Hypothalamus (tissue), 51 donors: Measurements from ENCODE around the gene PCDHGA3.
A peak's percentile ranks its signal among the peaks of the same experiment; 100 is the strongest.
"Not testable (repeated sequence)": the region's sequence is repeated elsewhere in the genome, so short reads cannot be mapped to it uniquely, and the experiment has no call there.

Experiments used
- DNase-seq, 51 donors: peaks; one replicate each; lab custom pipeline; 2025; lab: John Stamatoyannopoulos, UW

Gene PCDHGA3

DNA sequence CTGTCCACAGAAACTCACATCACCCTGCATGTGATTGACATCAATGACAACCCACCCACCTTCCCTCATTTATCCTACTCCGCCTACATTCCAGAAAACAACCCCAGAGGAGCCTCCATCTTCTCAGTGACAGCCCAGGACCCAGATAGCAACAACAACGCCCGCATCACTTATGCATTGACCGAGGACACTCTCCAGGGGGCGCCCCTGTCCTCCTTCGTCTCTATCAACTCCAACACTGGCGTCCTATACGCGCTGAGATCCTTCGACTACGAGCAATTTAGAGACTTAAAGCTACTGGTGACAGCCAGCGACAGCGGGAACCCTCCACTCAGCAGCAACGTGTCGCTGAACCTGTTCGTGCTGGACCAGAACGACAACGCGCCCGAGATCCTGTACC lies 1.7 kb downstream of the PCDHGA3 start:
- no peak for DNase-seq

GRCh38 chr5:141346017-141346416 lies 2.4 kb downstream of the PCDHGA3 start:
- not testable (repeated sequence) for DNase-seq

DNA sequence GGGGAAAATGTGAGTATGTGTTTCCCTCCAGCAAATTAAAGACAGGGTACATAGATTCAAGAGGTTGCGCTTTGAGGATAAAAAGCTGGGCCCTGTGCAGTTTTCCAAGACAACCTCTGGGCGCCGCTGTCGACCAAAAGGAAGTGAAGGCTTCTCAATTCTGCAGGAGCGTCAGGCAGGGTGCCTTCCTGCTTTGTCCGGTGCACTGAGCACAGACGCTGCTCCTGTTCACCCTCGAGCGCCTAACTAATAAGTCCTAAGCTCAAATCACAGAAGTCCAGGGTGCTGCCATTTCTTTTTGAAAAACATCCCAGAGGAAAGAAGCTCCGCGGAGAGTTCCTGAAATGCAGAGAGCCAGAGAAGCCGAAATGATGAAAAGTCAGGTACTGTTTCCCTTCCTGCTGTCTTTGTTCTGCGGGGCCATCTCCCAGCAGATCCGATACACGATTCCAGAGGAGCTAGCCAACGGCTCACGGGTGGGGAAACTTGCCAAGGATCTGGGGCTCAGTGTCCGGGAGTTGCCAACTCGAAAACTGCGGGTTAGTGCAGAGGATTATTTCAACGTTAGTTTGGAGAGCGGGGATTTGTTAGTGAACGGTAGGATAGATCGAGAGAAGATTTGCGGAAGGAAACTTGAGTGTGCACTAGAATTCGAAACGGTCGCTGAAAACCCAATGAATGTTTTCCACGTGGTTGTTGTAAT lies 6.4 kb downstream of the PCDHGA3 start, which contains the start of gene PCDHGB1:
PCDHGB1 (plus strand) TSS at position 183 of the 703 bp plus-strand sequence; CDS start at position 345, 162 bp downstream.
- peak in 7 of 51 donors; percentile 6 to 33 (median 16) for DNase-seq

GRCh38 chr5:141351591-141351990 lies 8.0 kb downstream of the PCDHGA3 start:
- no peak for DNase-seq

DNA sequence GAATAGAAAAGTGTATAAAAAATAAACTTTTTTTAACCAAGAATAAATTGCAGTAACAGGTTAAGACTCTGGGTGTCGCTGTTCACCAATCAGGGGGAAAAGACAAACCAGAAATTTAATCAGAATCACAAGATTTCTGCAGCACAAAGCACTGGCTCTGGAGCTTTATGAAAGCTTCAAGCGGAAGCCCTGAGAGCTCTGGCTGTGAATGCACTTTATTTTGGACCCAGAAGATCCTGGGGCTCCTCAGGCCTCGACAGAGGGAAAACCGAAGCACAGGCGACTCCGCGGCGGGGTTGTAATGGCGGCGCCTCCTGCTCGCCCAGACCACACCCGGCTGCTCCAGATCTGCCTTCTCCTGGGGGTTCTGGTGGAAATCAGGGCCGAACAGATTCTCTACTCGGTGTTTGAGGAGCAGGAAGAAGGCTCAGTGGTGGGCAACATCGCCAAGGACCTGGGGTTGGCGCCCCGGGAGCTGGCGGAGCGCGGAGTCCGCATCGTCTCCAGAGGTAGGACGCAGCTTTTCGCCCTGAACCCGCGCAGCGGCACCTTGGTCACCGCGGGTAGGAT lies 11.4 kb downstream of the PCDHGA3 start, which contains the start of gene PCDHGA4:
PCDHGA4 (plus strand) TSS at position 122 of the 570 bp plus-strand sequence; CDS start at position 209, 87 bp downstream.
- no peak for DNase-seq

- DNase-seq, result no peak
Observed at GRCh38 chr5:141355641-141356040, 12.0 kb downstream of the PCDHGA3 start.

DNA sequence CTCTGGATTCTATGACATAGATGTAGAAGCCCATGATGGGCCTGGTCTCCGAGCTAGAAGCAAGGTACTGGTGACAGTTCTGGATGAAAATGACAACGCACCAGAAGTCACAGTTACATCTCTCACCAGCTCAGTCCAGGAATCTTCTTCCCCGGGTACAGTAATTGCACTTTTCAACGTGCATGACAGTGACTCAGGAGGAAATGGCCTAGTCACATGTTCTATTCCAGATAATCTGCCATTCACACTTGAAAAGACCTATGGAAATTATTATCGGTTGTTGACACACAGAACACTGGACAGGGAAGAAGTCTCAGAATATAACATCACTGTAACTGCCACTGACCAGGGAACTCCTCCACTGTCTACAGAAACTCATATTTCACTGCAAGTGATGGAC lies 12.5 kb downstream of the PCDHGA3 start:
- DNase-seq, result no peak

DNA sequence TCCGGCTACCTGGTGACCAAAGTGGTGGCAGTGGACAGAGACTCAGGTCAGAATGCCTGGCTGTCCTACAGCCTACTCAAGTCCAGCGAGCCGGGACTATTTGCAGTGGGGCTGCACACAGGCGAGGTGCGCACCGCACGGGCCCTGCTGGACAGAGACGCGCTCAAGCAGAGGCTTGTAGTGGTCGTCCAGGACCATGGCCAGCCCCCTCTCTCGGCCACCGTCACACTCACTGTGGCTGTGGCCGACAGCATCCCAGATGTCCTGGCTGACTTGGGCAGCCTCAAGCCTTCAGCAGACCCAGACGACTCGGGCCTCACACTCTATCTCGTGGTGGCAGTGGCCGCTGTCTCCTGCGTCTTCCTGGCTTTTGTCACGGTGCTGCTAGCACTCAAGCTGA lies 13.3 kb downstream of the PCDHGA3 start:
- no peak for DNase-seq

DNA sequence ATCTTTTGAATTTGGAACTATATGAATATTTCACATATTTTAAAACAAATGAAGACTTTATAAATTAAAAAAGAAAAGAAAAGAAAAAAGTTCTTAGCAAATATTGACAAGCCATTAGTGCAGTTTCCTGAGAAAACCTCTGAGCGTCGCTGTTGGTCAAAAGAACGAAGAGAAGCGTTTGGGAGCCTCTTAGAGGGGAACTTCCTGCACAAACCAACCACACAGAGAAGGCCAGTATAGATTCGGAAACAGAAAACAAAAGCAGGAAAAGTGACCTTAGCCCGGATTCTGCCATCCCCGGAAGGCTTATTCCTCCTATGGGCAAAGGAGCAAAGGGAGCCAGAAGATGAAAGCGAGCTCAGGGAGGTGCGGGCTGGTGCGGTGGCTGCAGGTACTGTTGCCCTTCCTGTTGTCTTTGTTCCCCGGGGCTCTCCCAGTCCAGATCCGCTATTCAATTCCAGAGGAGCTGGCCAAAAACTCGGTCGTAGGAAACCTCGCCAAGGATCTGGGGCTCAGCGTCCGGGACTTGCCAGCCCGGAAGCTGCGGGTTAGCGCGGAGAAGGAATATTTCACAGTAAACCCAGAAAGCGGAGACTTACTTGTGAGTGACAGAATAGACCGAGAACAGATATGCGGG lies 16.3 kb downstream of the PCDHGA3 start, which contains the start of gene PCDHGB2:
PCDHGB2 (plus strand) TSS at position 205 of the 637 bp plus-strand sequence; CDS start at position 347, 142 bp downstream.
- no peak for DNase-seq

DNA sequence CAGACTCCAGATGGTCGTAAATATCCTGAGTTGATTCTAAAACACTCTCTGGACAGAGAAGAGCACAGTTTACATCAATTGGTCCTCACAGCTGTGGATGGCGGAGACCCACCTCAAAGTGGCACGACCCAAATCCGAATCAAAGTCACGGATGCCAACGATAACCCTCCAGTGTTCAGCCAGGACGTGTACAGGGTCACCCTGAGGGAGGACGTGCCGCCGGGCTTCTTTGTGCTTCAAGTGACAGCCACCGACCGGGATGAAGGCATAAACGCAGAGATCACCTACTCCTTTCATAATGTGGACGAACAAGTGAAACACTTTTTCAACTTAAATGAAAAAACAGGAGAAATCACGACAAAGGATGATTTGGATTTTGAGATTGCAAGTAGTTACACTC lies 17.1 kb downstream of the PCDHGA3 start:
- no peak for DNase-seq

- no peak for DNase-seq
Observed at GRCh38 chr5:141362719-141363118, 19.1 kb downstream of the PCDHGA3 start.

- DNase-seq, result no peak
Observed at GRCh38 chr5:141363952-141364660, 20.5 kb downstream of the PCDHGA3 start, which contains the start of gene PCDHGA5. Gene PCDHGA5, plus strand, starts transcription at chr5:141364162. Its CDS starts 169 bp downstream, at chr5:141364331.

GRCh38 chr5:141366016-141366896 lies 22.6 kb downstream of the PCDHGA3 start:
- no peak for DNase-seq

- peak in 1 of 51 donors; percentile 11 for DNase-seq
Observed at GRCh38 chr5:141369994-141370848, 26.6 kb downstream of the PCDHGA3 start, which contains the start of gene PCDHGB3. Gene PCDHGB3, plus strand, starts transcription at chr5:141370242. Its CDS starts 153 bp downstream, at chr5:141370395.

GRCh38 chr5:141371572-141372475 lies 28.2 kb downstream of the PCDHGA3 start:
- DNase-seq, result no peak

- DNase-seq, result no peak
Observed at GRCh38 chr5:141373673-141374317, 30.2 kb downstream of the PCDHGA3 start, which contains the start of gene PCDHGA6. Gene PCDHGA6, plus strand, starts transcription at chr5:141373891. Its CDS starts 193 bp downstream, at chr5:141374084.

DNA sequence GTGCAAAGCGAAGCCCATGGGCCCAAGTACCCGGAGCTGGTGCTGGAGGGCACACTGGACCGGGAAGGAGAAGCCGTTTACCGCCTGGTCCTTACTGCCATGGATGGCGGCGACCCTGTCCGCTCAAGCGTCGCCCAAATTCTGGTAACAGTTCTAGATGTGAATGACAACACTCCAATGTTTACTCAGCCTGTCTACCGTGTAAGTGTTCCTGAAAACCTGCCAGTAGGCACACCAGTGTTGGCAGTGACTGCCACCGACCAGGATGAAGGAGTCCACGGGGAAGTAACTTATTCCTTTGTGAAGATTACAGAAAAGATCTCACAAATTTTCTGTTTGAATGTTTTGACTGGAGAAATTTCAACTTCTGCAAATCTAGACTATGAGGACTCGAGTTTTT lies 31.0 kb downstream of the PCDHGA3 start:
- no peak for DNase-seq
